GM12872 (cell line): ENCODE measurements around the gene GPR33.

Experiments
- TF ChIP-seq, protein P1 (sequence below): IDR thresholded peaks from 3 replicates; pipeline ENCODE4 v1.5.1; 2011; ENCODE audit warnings: low read depth, mild to moderate bottlenecking, low read length, moderate library complexity; ENCODE audit not compliant: insufficient read depth

Gene GPR33

GRCh38 chr14:31484754-31485153 lies 3.1 kb downstream of the GPR33 start:
- TF ChIP-seq, protein P1, sequence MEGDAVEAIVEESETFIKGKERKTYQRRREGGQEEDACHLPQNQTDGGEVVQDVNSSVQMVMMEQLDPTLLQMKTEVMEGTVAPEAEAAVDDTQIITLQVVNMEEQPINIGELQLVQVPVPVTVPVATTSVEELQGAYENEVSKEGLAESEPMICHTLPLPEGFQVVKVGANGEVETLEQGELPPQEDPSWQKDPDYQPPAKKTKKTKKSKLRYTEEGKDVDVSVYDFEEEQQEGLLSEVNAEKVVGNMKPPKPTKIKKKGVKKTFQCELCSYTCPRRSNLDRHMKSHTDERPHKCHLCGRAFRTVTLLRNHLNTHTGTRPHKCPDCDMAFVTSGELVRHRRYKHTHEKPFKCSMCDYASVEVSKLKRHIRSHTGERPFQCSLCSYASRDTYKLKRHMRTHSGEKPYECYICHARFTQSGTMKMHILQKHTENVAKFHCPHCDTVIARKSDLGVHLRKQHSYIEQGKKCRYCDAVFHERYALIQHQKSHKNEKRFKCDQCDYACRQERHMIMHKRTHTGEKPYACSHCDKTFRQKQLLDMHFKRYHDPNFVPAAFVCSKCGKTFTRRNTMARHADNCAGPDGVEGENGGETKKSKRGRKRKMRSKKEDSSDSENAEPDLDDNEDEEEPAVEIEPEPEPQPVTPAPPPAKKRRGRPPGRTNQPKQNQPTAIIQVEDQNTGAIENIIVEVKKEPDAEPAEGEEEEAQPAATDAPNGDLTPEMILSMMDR = no peak

DNA sequence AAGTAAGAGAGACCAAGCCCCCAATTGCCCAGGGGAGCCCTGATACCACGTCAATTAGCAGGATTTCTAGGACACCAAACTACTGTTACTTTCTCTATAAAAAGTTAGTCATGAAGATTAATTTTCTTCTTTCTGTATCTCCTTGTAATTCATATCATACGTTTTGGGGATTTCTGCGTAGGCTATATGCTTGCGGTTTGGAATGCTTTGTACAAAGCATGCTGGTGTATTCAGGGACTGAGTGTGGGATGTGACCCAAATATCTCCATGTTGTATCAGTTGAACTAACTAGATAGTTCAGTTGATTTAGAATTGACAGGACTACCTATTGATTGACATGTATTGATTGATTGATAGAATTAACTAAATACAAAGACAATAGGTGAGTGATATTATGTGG lies 7.7 kb downstream of the GPR33 start:
- TF ChIP-seq, protein P1 = no peak

GRCh38 chr14:31479027-31479426 lies 8.8 kb downstream of the GPR33 start:
- TF ChIP-seq, protein P1 = no peak

- TF ChIP-seq, protein P1 = no peak
Observed at GRCh38 chr14:31477248-31477647, 10.6 kb downstream of the GPR33 start.

DNA sequence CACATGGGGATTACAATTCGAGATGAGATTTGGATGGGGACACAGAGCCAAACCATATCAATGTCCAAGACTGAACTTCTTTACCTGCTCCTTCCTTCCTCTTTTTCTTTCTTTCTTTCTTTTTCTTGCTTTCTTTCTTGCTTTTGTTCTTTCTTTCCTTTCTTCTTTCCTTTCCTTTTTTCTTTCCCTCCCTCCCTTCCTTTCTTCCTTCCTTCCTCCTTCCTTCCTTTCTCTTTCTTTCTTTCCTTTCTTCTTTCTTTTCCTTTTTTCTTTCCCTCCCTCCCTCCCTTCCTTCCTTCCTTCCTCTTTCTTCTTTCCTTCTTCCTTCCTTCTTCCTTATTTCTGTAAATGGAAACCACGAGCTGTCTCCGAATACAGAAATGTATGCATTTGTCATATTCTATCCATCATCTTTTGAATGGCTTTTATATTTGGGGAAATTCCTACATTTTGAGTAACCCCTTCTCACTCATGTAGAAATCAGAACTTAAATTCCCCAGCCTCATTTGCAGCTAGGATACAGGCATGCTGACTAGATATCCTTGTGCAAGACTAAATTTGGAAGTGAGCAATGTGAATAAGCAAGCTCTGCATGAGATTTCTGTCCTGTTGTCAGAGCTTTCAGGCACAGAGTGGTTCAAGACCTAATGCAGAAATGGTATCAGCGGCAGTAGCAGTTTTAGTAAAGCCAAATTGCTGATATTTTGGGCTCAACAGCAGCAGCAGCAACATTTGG lies 11.5 kb downstream of the GPR33 start:
- TF ChIP-seq, protein P1 = no peak

- TF ChIP-seq, protein P1 = no peak
Observed at GRCh38 chr14:31466554-31466953, 21.3 kb downstream of the GPR33 start.

DNA sequence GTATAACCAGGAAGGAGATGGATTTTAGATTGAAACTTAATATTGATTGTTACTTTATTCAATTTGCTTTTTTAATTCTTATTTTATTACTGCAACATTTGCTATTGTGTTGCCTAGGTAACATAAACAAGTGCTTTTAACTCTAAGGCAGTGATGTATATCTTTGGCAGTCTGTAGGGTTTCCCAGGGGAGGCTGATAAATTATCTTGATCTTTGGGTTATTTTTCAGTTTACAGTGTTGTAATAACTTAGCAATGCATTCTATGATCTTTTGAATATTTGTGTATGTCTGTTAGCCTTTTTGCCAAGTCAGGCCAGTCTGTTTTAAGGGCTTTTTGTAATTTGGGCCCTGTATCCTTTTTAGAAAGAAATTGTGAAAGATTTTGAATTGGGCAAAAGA lies 22.7 kb downstream of the GPR33 start:
- TF ChIP-seq, protein P1 = no peak
